Tibial nerve (tissue), 4 donors: ENCODE data around the gene GAREM1. TPM values are rescaled to one million over a fixed set of nuclear protein-coding genes. Genes with fewer than 3 reads are reported as not detected.

Experiments
- DNase-seq, 2 donors: peaks; one replicate each; pipeline ENCODE4 v3.0.0-alpha.2; 2019; ENCODE audit warnings: low spot score in 2 of 2
- H3K27ac ChIP-seq, 4 donors: fragments of 200-600 bp; sonication (generic) in 3 of 4; one replicate each; pipeline ENCODE4 v1.5.1; 2017 to 2019; ENCODE audit warnings: mild to moderate bottlenecking in 1 of 4
- H3K27me3 ChIP-seq, 2 donors: fragments of 200-600 bp; sonication (generic) in 1 of 2; one replicate each; pipeline versions ENCODE4 v1.5.1 to v1.6.0; 2017 to 2019
- H3K36me3 ChIP-seq, 3 donors: fragments of 200-600 bp; sonication (generic); one replicate each; pipeline ENCODE4 v1.5.1; 2018 to 2019
- H3K4me1 ChIP-seq, 4 donors: fragments of 200-600 bp; sonication (generic) in 3 of 4; one replicate each; pipeline ENCODE4 v1.5.1; 2017 to 2019
- H3K4me3 ChIP-seq, 4 donors: fragments of 200-600 bp; sonication (generic) in 3 of 4; one replicate each; pipeline ENCODE4 v1.5.1; 2017 to 2019; ENCODE audit warnings: mild to moderate bottlenecking in 1 of 4, moderate library complexity in 1 of 4
- H3K9me3 ChIP-seq, 4 donors: fragments of 200-600 bp; sonication (generic) in 3 of 4; one replicate each; pipeline ENCODE4 v1.5.1; 2017 to 2019
- EP300 ChIP-seq, 2 donors: sonication (generic); formaldehyde crosslinking; IDR thresholded peaks; one replicate each; pipeline ENCODE4 v1.6.1; 2017; ENCODE audit warnings: antibody characterized with exemption in 2 of 2, mild to moderate bottlenecking in 1 of 2
- POLR2A ChIP-seq, 2 donors: fragments of 450-650 bp; IDR thresholded peaks; one replicate each; pipeline ENCODE4 v1.6.1; 2017; ENCODE audit warnings: antibody characterized with exemption in 2 of 2, mild to moderate bottlenecking in 2 of 2, moderate library complexity in 2 of 2
- WGBS, 2 donors: methylation state at CpG; one replicate each; pipeline ENCODE4 v1.1.5; 2018; 5-methylcytosine and 5-hydroxymethylcytosine counted together
- total RNA-seq, 4 donors: library from RNA; depleted of rRNA; stranded (reverse); fragments of >200 nt; gene quantifications; one replicate each; pipeline ENCODE4 v1.1.0, GENCODE V29; 2016
- TF ChIP-seq, protein P1 (sequence below), 5 experiments: fragments of 200-600 bp in 3 of 5; fragments of 450-650 bp in 2 of 5; sonication (generic) in 3 of 5; IDR thresholded peaks; one replicate each; pipeline ENCODE4 v1.5.1; 2016 to 2019; ENCODE audit warnings: antibody characterized with exemption in 5 of 5, mild to moderate bottlenecking in 3 of 5, moderate library complexity in 2 of 5

Gene GAREM1
- total RNA-seq, 4 donors from 2014 or later: 25.1 to 33.0 (median 30.7) TPM

DNA sequence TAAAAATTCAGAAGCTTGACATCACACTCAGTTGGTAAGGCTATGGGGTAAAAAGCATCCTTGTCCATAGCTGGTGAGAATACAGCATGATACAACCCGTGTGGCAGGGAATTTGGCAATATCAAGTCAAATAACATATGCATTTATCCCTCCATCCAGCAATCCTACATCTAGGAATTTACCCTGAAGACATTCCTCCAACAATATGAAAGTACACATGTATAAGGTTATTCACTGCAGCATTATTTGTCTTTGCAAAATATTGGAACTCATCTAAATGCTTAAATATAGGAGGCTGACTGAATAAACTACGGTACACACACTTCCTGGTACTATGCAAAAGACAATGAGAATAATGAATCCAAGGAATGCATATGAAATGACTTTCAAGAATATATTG is 179.9 kb downstream of the GAREM1 start:
- 53 to 57% methylated on average over 2 of the region's 2 CpGs for WGBS, 2 donors
- Histone ChIP-seq H3K27me3 (no peaks in the 10 kb centered on the region), H3K36me3 (peaks cover 0 to 17% (median 0%) of the 10 kb centered on the region in 3 donors), H3K9me3 (peaks cover 0 to 3% (median 0%) of the 10 kb centered on the region in 4 donors), H3K4me1 (peaks cover 0 to 23% (median 0%) of the 10 kb centered on the region in 4 donors), H3K4me3 (no peak overlapping the region), H3K27ac (no peak overlapping the region)
- TF ChIP-seq POLR2A (IDR thresholded peaks at IDR 0.05) (no peak), EP300 (IDR thresholded peaks at IDR 0.05) (no peak)
- TF ChIP-seq, protein P1, sequence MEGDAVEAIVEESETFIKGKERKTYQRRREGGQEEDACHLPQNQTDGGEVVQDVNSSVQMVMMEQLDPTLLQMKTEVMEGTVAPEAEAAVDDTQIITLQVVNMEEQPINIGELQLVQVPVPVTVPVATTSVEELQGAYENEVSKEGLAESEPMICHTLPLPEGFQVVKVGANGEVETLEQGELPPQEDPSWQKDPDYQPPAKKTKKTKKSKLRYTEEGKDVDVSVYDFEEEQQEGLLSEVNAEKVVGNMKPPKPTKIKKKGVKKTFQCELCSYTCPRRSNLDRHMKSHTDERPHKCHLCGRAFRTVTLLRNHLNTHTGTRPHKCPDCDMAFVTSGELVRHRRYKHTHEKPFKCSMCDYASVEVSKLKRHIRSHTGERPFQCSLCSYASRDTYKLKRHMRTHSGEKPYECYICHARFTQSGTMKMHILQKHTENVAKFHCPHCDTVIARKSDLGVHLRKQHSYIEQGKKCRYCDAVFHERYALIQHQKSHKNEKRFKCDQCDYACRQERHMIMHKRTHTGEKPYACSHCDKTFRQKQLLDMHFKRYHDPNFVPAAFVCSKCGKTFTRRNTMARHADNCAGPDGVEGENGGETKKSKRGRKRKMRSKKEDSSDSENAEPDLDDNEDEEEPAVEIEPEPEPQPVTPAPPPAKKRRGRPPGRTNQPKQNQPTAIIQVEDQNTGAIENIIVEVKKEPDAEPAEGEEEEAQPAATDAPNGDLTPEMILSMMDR (IDR thresholded peaks at IDR 0.05): no peak
- DNase-seq: no peak

DNA sequence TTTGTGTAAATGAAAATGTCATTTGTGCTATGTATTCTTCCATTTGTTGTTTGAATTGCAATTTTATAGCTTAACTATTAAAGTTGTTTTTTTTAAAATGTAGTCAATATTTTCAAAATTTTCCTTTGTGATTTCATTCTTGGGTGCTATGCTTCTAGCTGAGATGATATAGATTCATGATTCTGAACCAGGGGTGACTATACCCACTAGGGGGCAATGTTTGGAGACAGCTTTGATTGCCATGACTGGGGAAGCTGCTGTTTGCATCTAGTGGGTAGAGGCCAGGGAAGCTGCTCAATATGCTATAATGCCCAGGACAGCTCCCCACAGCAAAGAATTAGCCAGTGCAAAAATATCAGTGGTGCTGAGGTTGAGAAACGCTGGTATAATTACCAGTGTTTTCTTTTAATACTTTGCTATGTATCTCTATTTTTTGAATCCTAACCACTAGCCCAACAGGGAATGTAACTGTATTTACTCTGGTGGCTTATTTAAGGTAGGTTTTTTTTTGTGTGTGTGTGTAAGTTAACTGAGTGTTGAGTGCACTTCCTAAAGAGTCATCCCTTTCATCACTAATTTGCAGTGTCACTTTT is 181.1 kb downstream of the GAREM1 start:
- no peak for TF ChIP-seq EP300 (IDR thresholded peaks at IDR 0.05)
- TF ChIP-seq, protein P1 (IDR thresholded peaks at IDR 0.05): peak; percentile 44 to 54 (median 49)

DNA sequence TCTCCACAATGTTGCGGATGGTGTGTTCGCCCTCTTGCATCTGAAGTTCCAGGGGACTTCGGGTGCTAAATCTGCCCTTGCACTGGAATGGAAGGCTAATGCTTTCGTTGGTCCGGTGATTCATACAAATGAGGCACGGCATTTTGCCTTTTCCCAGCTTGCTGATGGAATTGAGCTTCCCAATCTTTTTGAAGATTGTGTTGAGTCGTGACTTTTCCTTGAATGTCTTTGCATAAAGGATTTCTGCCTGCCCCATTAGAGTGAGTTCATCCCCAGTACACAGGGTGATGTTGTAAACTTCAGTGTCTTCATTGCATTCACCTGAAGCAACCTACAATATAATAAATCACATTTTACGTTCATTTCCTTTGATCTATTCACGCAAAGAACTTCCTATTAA is 182.8 kb downstream of the GAREM1 start:
- DNase-seq: peak in 1 of 2 donors; percentile 4
- Histone ChIP-seq H3K27ac (no peak overlapping the region), H3K4me1 (peaks cover 0 to 26% (median 1%) of the 10 kb centered on the region in 4 donors), H3K4me3 (no peak overlapping the region), H3K27me3 (no peaks in the 10 kb centered on the region), H3K36me3 (peaks cover 0 to 21% (median 0%) of the 10 kb centered on the region in 3 donors), H3K9me3 (peaks cover 0 to 3% (median 0%) of the 10 kb centered on the region in 4 donors)
- TF ChIP-seq POLR2A (IDR thresholded peaks at IDR 0.05) (no peak), EP300 (IDR thresholded peaks at IDR 0.05) (no peak)
- TF ChIP-seq, protein P1 (IDR thresholded peaks at IDR 0.05): no peak
- 86 to 92% methylated on average over 9 of the region's 9 CpGs for WGBS, 2 donors

More for the DNA sequence above, 181.1 kb downstream of the GAREM1 start:
- Histone ChIP-seq H3K36me3 (peaks cover 0 to 21% (median 0%) of the 10 kb centered on the region in 3 donors), H3K4me1 (peaks cover 0 to 23% (median 0%) of the 10 kb centered on the region in 4 donors), H3K4me3 (no peak overlapping the region), H3K27me3 (no peaks in the 10 kb centered on the region), H3K9me3 (peaks cover 0 to 3% (median 0%) of the 10 kb centered on the region in 4 donors), H3K27ac (no peak overlapping the region)
- peak in 1 of 2 donors; percentile 62 for DNase-seq
- 29 to 39% methylated on average over 1 of the region's 1 CpG for WGBS, 2 donors

DNA sequence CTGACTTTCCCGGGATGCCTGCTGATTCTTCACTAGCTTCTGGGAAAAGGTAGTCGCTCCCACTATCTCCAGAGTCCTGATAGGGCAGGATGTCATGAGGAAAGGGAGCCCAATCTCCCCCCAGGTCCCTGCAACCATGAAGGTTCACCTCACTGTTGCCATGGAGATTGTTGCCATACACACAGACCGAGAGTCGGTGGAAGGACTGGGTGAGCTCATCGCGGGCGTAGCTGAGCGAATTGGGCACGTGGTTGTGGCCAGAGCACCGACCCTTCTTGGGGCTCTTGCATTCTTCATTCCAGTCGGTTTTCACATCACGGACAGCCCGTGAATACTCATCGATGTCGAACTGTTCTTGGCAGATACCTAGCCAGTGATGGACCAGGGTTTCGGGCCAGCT is 183.4 kb downstream of the GAREM1 start:
- no peaks in the 10 kb centered on the region for H3K27me3 ChIP-seq
- peaks cover 0 to 3% (median 0%) of the 10 kb centered on the region in 4 donors for H3K9me3 ChIP-seq
- 76 to 82% methylated on average over 16 of the region's 16 CpGs for WGBS, 2 donors
- peaks cover 0 to 27% (median 1%) of the 10 kb centered on the region in 4 donors for H3K4me1 ChIP-seq
- peak overlapping the region; percentile 1 to 80 (median 40) for H3K27ac ChIP-seq
- TF ChIP-seq EP300 (IDR thresholded peaks at IDR 0.05) (no peak), POLR2A (IDR thresholded peaks at IDR 0.05) (no peak)
- TF ChIP-seq, protein P1 (IDR thresholded peaks at IDR 0.05): no peak
- peak in 1 of 2 donors; percentile 22 for DNase-seq
- no peak overlapping the region for H3K4me3 ChIP-seq
- peaks cover 0 to 21% (median 0%) of the 10 kb centered on the region in 3 donors for H3K36me3 ChIP-seq

DNA sequence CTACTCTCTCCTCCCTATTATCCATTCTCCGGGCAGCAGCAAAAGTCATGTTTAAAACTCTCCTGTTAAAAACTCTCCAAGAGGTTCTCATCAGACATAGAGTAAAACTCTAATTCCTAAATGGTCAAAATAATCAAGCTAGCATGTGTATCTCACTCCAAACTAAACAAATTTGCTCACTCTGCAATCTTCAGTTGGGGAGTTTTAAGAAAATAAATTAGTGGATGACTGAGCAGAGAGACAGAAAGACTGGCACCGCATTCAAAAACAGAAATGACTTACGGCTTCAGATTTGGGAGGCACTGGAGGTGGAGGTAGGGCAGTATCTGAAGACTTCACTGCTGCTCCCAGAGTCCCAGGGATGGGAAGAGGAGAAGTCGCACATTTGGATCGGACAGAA is 183.9 kb downstream of the GAREM1 start:
- Histone ChIP-seq H3K4me3 (no peak overlapping the region), H3K27ac (peak overlapping the region; percentile 1 to 80 (median 40)), H3K27me3 (no peaks in the 10 kb centered on the region), H3K36me3 (peaks cover 0 to 21% (median 0%) of the 10 kb centered on the region in 3 donors), H3K4me1 (peaks cover 0 to 27% (median 1%) of the 10 kb centered on the region in 4 donors), H3K9me3 (peaks cover 0 to 3% (median 0%) of the 10 kb centered on the region in 4 donors)
- 72 to 74% methylated on average over 5 of the region's 5 CpGs for WGBS, 2 donors
- DNase-seq: no peak
- TF ChIP-seq EP300 (IDR thresholded peaks at IDR 0.05): no peak
- TF ChIP-seq POLR2A (IDR thresholded peaks at IDR 0.05): no peak
- TF ChIP-seq, protein P1 (IDR thresholded peaks at IDR 0.05): no peak
